GM23338 (cell line): Measurements from ENCODE around the gene EML1. TPM values are rescaled to one million over a fixed set of nuclear protein-coding genes. Genes with fewer than 3 reads are reported as not detected.

Source experiments
- ATAC-seq: fragments of 200-7000 bp; cut with Tn5 transposase; 3 replicates; pipeline ENCODE4 v1.9.1; 2020
- DNase-seq: peaks from one replicate; pipeline ENCODE4 v3.0.0-alpha.2; 2015; ENCODE audit warnings: low spot score
- H2AFZ ChIP-seq: fragments of 200-600 bp; sonication (generic); 2 replicates; pipeline ENCODE4 v1.8.0; 2016; ENCODE audit warnings: antibody characterized with exemption, mild to moderate bottlenecking, moderate library complexity
- H3F3A ChIP-seq: fragments of 200-600 bp; sonication (generic); replicated peaks from 2 replicates; pipeline ENCODE4 v1.8.0; 2017; ENCODE audit warnings: antibody characterized with exemption, mixed run types, low read depth
- H3K27ac ChIP-seq: fragments of 200-600 bp; sonication (generic); 2 replicates; pipeline ENCODE4 v1.6.1; 2016; ENCODE audit warnings: low read depth
- H3K27me3 ChIP-seq: fragments of 200-600 bp; sonication (generic); 2 replicates; pipeline ENCODE4 v1.8.0; 2016; ENCODE audit warnings: mild to moderate bottlenecking, mixed run types, moderate library complexity; ENCODE audit not compliant: insufficient read depth
- H3K36me3 ChIP-seq: fragments of 200-600 bp; sonication (generic); 2 replicates; pipeline ENCODE4 v1.8.0; 2016; ENCODE audit warnings: mild to moderate bottlenecking; ENCODE audit not compliant: insufficient read depth
- H3K4me1 ChIP-seq: fragments of 200-600 bp; sonication (generic); 2 replicates; pipeline ENCODE4 v1.8.0; 2016; ENCODE audit warnings: mild to moderate bottlenecking, moderate library complexity; ENCODE audit not compliant: insufficient read depth
- H3K4me2 ChIP-seq: fragments of 200-600 bp; sonication (generic); 2 replicates; pipeline ENCODE4 v1.7.1; 2017; ENCODE audit warnings: mixed run types
- H3K4me3 ChIP-seq: fragments of 200-600 bp; sonication (generic); 2 replicates; pipeline ENCODE4 v1.6.1; 2016; ENCODE audit warnings: mixed run types
- H3K79me2 ChIP-seq: fragments of 200-600 bp; sonication (generic); replicated peaks from 2 replicates; pipeline ENCODE4 v1.8.0; 2017; ENCODE audit warnings: mild to moderate bottlenecking; ENCODE audit not compliant: insufficient read depth
- H3K9me2 ChIP-seq: fragments of 200-600 bp; sonication (generic); 2 replicates; pipeline ENCODE4 v1.8.0; 2017; ENCODE audit not compliant: insufficient read depth
- H4K20me1 ChIP-seq: fragments of 200-600 bp; sonication (generic); replicated peaks from 2 replicates; pipeline ENCODE4 v1.8.0; 2017; ENCODE audit warnings: mild to moderate bottlenecking; ENCODE audit not compliant: insufficient read depth
- H3K27ac Mint-ChIP-seq: 2 replicates; pipeline ENCODE4 v1.8.0; 2020; ENCODE audit warnings: inconsistent platforms, mild to moderate bottlenecking, moderate library complexity, mixed read lengths
- H3K27me3 Mint-ChIP-seq: 3 replicates; pipeline ENCODE4 v1.8.0; 2022; ENCODE audit warnings: low read depth, mild to moderate bottlenecking, moderate library complexity, mixed read lengths, inconsistent platforms; ENCODE audit not compliant: insufficient read depth, poor library complexity
- H3K36me3 Mint-ChIP-seq: 3 replicates; pipeline ENCODE4 v1.8.0; 2021; ENCODE audit warnings: low read depth, mild to moderate bottlenecking, inconsistent platforms, moderate library complexity, mixed read lengths
- H3K4me1 Mint-ChIP-seq: 3 replicates; pipeline ENCODE4 v1.8.0; 2020; ENCODE audit warnings: mild to moderate bottlenecking, inconsistent platforms, mixed read lengths
- H3K4me3 Mint-ChIP-seq: 3 replicates; pipeline ENCODE4 v1.8.0; 2021; ENCODE audit warnings: moderate library complexity, mild to moderate bottlenecking, inconsistent platforms, mixed read lengths
- H3K9me3 Mint-ChIP-seq: 3 replicates; pipeline ENCODE4 v1.8.0; 2020; ENCODE audit warnings: moderate library complexity, mild to moderate bottlenecking, inconsistent platforms, mixed read lengths
- ETS1 ChIP-seq: IDR thresholded peaks from 2 replicates; pipeline ENCODE4 v1.6.1; 2016; ENCODE audit warnings: antibody characterized with exemption
- EZH2 ChIP-seq: fragments of 200-600 bp; sonication (generic); IDR thresholded peaks from one replicate; pipeline ENCODE4 v1.8.0; 2017; ENCODE audit warnings: antibody characterized with exemption, mild to moderate bottlenecking, low read depth; ENCODE audit not compliant: unreplicated experiment
- STAT1 ChIP-seq: IDR thresholded peaks from one replicate; pipeline ENCODE4 v1.6.1; 2016; ENCODE audit warnings: antibody characterized with exemption; ENCODE audit not compliant: unreplicated experiment
- ZNF114 ChIP-seq: fragments of 250-450 bp; sonication (Bioruptor Pico); IDR thresholded peaks from 2 replicates; pipeline ENCODE4 v1.5.0; 2020; ENCODE audit warnings: mild to moderate bottlenecking, moderate library complexity
- ZNF331 ChIP-seq: fragments of 250-450 bp; sonication (Bioruptor Pico); IDR thresholded peaks from 2 replicates; pipeline ENCODE4 v1.5.0; 2020; ENCODE audit warnings: low read depth, mild to moderate bottlenecking, moderate library complexity
- ZNF462 ChIP-seq: fragments of 250-450 bp; sonication (Bioruptor Pico); IDR thresholded peaks from 2 replicates; pipeline ENCODE4 v1.5.0; 2020; ENCODE audit warnings: mild to moderate bottlenecking, moderate library complexity
- polyA plus RNA-seq: library from polyadenylated mRNA; unstranded; fragments of >200 nt; fragmentation: Nextera tagmentation; extraction: Ambion mirVana; gene quantifications from 2 replicates; pipeline ENCODE4 v1.2.1, GENCODE V29; 2016
- total RNA-seq: library from RNA; depleted of rRNA; stranded (reverse); fragments of >200 nt; shearing (Covaris generic); gene quantifications from 2 replicates; pipeline ENCODE4 v1.2.3, GENCODE V29; 2014

Gene EML1
- total and polyA plus RNA-seq, 2 experiments from 2014 or later = 7.0 to 18.1 TPM

GRCh38 chr14:99816642-99817041, 23.4 kb downstream of the EML1 start:
- H3K36me3 ChIP-seq = no peaks in the 10 kb centered on the region
- no peaks in the 10 kb centered on the region for H3K9me3 Mint-ChIP-seq
- no peaks in the 10 kb centered on the region; the same call in 1 of the 2 replicates for H3K79me2 ChIP-seq
- DNase-seq = no peak
- TF ChIP-seq ETS1 = no peak
- TF ChIP-seq EZH2 = no peak
- TF ChIP-seq ZNF462 (CRISPR knock-in tag) = no peak
- no peak for TF ChIP-seq STAT1
- no peak for TF ChIP-seq ZNF331 (CRISPR knock-in tag)
- no peak for TF ChIP-seq ZNF114 (CRISPR knock-in tag)
- no peaks in the 10 kb centered on the region; the same call in none of the 2 replicates for H4K20me1 ChIP-seq
- H3K27me3 Mint-ChIP-seq = peaks cover 16% of the 10 kb centered on the region
- no peak overlapping the region for H3K27ac Mint-ChIP-seq
- H3K4me3 Mint-ChIP-seq = no peak overlapping the region
- H2AFZ ChIP-seq = no peak overlapping the region
- H3K4me3 ChIP-seq = no peak overlapping the region
- no peaks in the 10 kb centered on the region for H3F3A ChIP-seq
- H3K4me1 Mint-ChIP-seq = peaks cover 6% of the 10 kb centered on the region
- no peaks in the 10 kb centered on the region for H3K36me3 Mint-ChIP-seq
- no peaks in the 10 kb centered on the region for H3K9me2 ChIP-seq
- no peak for ATAC-seq
- H3K27me3 ChIP-seq = no peaks in the 10 kb centered on the region
- H3K4me2 ChIP-seq = no peak overlapping the region
- H3K27ac ChIP-seq = no peak overlapping the region
- H3K4me1 ChIP-seq = no peaks in the 10 kb centered on the region
